ENCODE measurements around the gene ESR1. TPM values are rescaled to one million over a fixed set of nuclear protein-coding genes. Genes with fewer than 3 reads are reported as not detected.

The ESR1 gene
- total RNA-seq, 4 donors from 2014 or later, result 0.13 to 7.4 TPM; not detected in 2

DNA sequence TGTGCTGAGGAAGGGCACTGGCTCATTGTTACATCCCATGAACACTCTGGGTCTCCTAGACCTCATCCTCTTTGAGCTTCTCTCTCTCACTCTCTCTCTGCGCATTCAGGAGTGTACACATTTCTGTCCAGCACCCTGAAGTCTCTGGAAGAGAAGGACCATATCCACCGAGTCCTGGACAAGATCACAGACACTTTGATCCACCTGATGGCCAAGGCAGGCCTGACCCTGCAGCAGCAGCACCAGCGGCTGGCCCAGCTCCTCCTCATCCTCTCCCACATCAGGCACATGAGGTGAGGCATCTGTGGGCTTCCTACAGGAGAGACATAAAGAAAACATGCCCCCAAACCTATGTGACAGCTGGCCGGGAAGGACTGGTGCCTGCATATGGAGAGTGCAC lies 286.8 kb downstream of the ESR1 start:
- Histone ChIP-seq H3K4me1 (no peaks in the 10 kb centered on the region), H3K9me3 (no peaks in the 10 kb centered on the region), H3K27ac (no peak overlapping the region), H3K4me3 (no peak overlapping the region), H3K36me3 (no peaks in the 10 kb centered on the region), H3K27me3 (no peaks in the 10 kb centered on the region)
- TF ChIP-seq POLR2A (IDR thresholded peaks at IDR 0.05), result no peak
- TF ChIP-seq, protein P1, sequence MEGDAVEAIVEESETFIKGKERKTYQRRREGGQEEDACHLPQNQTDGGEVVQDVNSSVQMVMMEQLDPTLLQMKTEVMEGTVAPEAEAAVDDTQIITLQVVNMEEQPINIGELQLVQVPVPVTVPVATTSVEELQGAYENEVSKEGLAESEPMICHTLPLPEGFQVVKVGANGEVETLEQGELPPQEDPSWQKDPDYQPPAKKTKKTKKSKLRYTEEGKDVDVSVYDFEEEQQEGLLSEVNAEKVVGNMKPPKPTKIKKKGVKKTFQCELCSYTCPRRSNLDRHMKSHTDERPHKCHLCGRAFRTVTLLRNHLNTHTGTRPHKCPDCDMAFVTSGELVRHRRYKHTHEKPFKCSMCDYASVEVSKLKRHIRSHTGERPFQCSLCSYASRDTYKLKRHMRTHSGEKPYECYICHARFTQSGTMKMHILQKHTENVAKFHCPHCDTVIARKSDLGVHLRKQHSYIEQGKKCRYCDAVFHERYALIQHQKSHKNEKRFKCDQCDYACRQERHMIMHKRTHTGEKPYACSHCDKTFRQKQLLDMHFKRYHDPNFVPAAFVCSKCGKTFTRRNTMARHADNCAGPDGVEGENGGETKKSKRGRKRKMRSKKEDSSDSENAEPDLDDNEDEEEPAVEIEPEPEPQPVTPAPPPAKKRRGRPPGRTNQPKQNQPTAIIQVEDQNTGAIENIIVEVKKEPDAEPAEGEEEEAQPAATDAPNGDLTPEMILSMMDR (IDR thresholded peaks at IDR 0.05), result no peak
- no peak for DNase-seq

DNA sequence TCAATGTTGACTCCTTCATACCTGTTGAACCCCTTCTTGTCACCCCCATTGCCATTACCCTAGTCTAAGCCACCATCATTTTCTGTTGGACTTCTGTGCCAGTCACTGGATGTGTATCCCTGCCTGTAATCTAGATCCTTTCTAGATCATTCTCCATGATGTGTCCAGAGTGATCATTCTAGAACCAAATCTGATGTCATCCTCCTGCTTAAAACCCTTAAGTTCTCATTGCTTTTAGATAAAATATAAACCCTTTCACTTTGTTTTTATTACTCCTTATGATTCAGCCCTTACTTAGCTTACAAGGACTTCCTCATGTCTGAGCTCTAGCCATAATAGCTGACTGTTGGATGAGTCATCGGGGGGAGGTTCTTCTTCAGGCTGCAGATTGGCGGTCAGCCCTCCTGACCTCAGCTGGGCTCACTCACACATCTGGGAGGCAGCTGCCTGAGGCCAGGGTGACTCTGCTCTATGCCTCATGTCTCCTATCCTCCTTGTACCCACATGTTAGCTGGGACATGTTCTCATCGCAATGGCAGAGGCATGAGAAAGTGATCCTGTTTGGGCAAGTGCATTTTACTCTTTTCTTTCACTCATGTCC lies 287.6 kb downstream of the ESR1 start:
- TF ChIP-seq POLR2A (IDR thresholded peaks at IDR 0.05), result no peak
- TF ChIP-seq, protein P1 (IDR thresholded peaks at IDR 0.05), result no peak
- H3K27ac ChIP-seq, result no peak overlapping the region
- peak in 1 of 3 donors; percentile 59 for DNase-seq

DNA sequence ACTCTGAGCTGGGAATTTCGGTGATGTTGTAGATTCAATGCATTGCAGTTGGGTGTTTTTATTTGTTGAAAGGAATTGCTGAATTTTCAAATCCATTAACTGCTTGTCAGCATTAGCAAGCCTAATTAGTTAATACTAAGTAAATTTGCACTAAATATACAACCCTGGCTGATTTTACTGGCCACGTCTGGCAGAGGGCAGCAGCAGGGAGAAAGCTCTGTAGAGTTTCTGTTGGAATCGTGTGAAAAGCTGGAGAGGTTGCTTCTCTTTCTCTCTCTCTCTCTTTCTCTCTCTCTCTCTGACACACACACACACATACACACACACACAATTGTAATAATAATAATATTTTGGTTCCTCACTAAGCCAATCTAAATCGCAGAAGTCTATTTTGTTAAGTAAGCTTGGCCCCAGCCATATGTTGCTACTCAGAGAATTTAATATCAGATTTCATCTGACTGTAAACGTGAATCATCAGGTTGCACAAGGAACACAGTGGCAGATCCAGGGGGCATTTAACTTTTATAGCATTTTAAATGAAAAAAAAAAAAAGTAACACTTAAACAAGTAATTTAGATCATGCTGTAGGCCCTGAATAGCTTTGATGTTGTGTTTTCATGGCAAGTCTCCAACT lies 289.5 kb downstream of the ESR1 start:
- H3K36me3 ChIP-seq, result no peaks in the 10 kb centered on the region
- no peaks in the 10 kb centered on the region for H3K9me3 ChIP-seq
- H3K4me1 ChIP-seq, result no peaks in the 10 kb centered on the region
- H3K27me3 ChIP-seq, result no peaks in the 10 kb centered on the region
- H3K4me3 ChIP-seq, result no peak overlapping the region
- no peak for DNase-seq
- no peak overlapping the region for H3K27ac ChIP-seq
- no peak for TF ChIP-seq POLR2A (IDR thresholded peaks at IDR 0.05)
- TF ChIP-seq, protein P1 (IDR thresholded peaks at IDR 0.05), result no peak

More for the DNA sequence above, 287.6 kb downstream of the ESR1 start:
- Histone ChIP-seq H3K36me3 (no peaks in the 10 kb centered on the region), H3K4me3 (no peak overlapping the region), H3K27me3 (no peaks in the 10 kb centered on the region), H3K4me1 (no peaks in the 10 kb centered on the region), H3K9me3 (no peaks in the 10 kb centered on the region)

- no peaks in the 10 kb centered on the region for H3K36me3 ChIP-seq
Observed at GRCh38 chr6:152098683-152099082, 291.2 kb downstream of the ESR1 start.

DNA sequence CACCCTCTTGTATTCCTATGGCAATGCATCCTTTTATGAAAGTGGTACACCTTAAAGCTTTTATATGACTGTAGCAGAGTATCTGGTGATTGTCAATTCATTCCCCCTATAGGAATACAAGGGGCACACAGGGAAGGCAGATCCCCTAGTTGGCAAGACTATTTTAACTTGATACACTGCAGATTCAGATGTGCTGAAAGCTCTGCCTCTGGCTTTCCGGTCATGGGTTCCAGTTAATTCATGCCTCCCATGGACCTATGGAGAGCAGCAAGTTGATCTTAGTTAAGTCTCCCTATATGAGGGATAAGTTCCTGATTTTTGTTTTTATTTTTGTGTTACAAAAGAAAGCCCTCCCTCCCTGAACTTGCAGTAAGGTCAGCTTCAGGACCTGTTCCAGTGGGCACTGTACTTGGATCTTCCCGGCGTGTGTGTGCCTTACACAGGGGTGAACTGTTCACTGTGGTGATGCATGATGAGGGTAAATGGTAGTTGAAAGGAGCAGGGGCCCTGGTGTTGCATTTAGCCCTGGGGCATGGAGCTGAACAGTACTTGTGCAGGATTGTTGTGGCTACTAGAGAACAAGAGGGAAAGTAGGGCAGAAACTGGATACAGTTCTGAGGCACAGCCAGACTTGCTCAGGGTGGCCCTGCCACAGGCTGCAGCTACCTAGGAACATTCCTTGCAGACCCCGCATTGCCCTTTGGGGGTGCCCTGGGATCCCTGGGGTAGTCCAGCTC lies 292.1 kb downstream of the ESR1 start:
- Histone ChIP-seq H3K9me3 (no peaks in the 10 kb centered on the region), H3K27me3 (no peaks in the 10 kb centered on the region), H3K36me3 (no peaks in the 10 kb centered on the region), H3K4me3 (no peak overlapping the region), H3K27ac (no peak overlapping the region), H3K4me1 (no peaks in the 10 kb centered on the region)
- TF ChIP-seq POLR2A (IDR thresholded peaks at IDR 0.05), result no peak
- TF ChIP-seq, protein P1 (IDR thresholded peaks at IDR 0.05), result no peak
- DNase-seq, result no peak

More at GRCh38 chr6:152098683-152099082, 291.2 kb downstream of the ESR1 start:
- TF ChIP-seq, protein P1 (IDR thresholded peaks at IDR 0.05), result no peak
- no peak for TF ChIP-seq POLR2A (IDR thresholded peaks at IDR 0.05)
- Histone ChIP-seq H3K4me1 (no peaks in the 10 kb centered on the region), H3K27ac (no peak overlapping the region), H3K4me3 (no peak overlapping the region), H3K27me3 (no peaks in the 10 kb centered on the region), H3K9me3 (no peaks in the 10 kb centered on the region)
- no peak for DNase-seq
